Activated naive CD4-positive, alpha-beta T cell treated with anti-CD3 and anti-CD28 coated beads, Interleukin-2, amount 50 U/mL, for 24 hours (primary cell): Measurements from ENCODE around the gene SAMD5.
"Not testable (repeated sequence)": the region's sequence is repeated elsewhere in the genome, so short reads cannot be mapped to it uniquely, and the experiment has no call there.

Experiments used
- H3K27ac Mint-ChIP-seq: one replicate; pipeline ENCODE4 v1.8.0; 2021; ENCODE audit warnings: mild to moderate bottlenecking, mixed read lengths
- H3K27me3 Mint-ChIP-seq: one replicate; pipeline ENCODE4 v1.8.0; 2021; ENCODE audit warnings: mixed read lengths
- H3K36me3 Mint-ChIP-seq: one replicate; pipeline ENCODE4 v1.8.0; 2021; ENCODE audit warnings: mixed read lengths
- H3K4me1 Mint-ChIP-seq: one replicate; pipeline ENCODE4 v1.8.0; 2021; ENCODE audit warnings: mixed read lengths
- H3K4me3 Mint-ChIP-seq: one replicate; pipeline ENCODE4 v1.8.0; 2021; ENCODE audit warnings: mild to moderate bottlenecking, mixed read lengths
- H3K9me3 Mint-ChIP-seq: one replicate; pipeline ENCODE4 v1.8.0; 2021; ENCODE audit warnings: mixed read lengths

The SAMD5 gene

GRCh38 chr6:147510929-147511590 is 2.6 kb downstream of the SAMD5 start:
- Mint-ChIP-seq H3K36me3 (no peaks in the 10 kb centered on the region), H3K4me1 (peaks cover 10% of the 10 kb centered on the region), H3K27me3 (peaks cover 32% of the 10 kb centered on the region), H3K27ac (no peak overlapping the region), H3K4me3 (no peak overlapping the region), H3K9me3 (no peaks in the 10 kb centered on the region)

GRCh38 chr6:147514831-147515230 is 6.3 kb downstream of the SAMD5 start:
- Mint-ChIP-seq H3K4me3 (no peak overlapping the region), H3K36me3 (no peaks in the 10 kb centered on the region), H3K9me3 (no peaks in the 10 kb centered on the region), H3K4me1 (peaks cover under 1% of the 10 kb centered on the region), H3K27me3 (peaks cover 13% of the 10 kb centered on the region), H3K27ac (no peak overlapping the region)

- no peaks in the 10 kb centered on the region for H3K9me3 Mint-ChIP-seq
- H3K27me3 Mint-ChIP-seq = peaks cover 9% of the 10 kb centered on the region
- H3K4me1 Mint-ChIP-seq = no peaks in the 10 kb centered on the region
- H3K4me3 Mint-ChIP-seq = no peak overlapping the region
- no peaks in the 10 kb centered on the region for H3K36me3 Mint-ChIP-seq
- H3K27ac Mint-ChIP-seq = no peak overlapping the region
These were observed 6.8 kb downstream of the SAMD5 start for GRCh38 chr6:147515327-147515726.

- no peak overlapping the region for H3K27ac Mint-ChIP-seq
- H3K4me1 Mint-ChIP-seq = no peaks in the 10 kb centered on the region
- H3K4me3 Mint-ChIP-seq = no peak overlapping the region
- H3K9me3 Mint-ChIP-seq = no peaks in the 10 kb centered on the region
- H3K36me3 Mint-ChIP-seq = no peaks in the 10 kb centered on the region
- H3K27me3 Mint-ChIP-seq = peaks cover 10% of the 10 kb centered on the region
These were observed 14.1 kb downstream of the SAMD5 start for GRCh38 chr6:147522597-147522996.

- Mint-ChIP-seq H3K4me3 (no peak overlapping the region), H3K27me3 (peaks cover 10% of the 10 kb centered on the region), H3K4me1 (peaks cover 8% of the 10 kb centered on the region), H3K9me3 (no peaks in the 10 kb centered on the region), H3K36me3 (no peaks in the 10 kb centered on the region), H3K27ac (no peak overlapping the region)
These were observed 17.2 kb downstream of the SAMD5 start for GRCh38 chr6:147525519-147526209.

GRCh38 chr6:147527197-147527596 is 18.7 kb downstream of the SAMD5 start:
- H3K36me3 Mint-ChIP-seq = no peaks in the 10 kb centered on the region
- peaks cover 10% of the 10 kb centered on the region for H3K27me3 Mint-ChIP-seq
- no peak overlapping the region for H3K27ac Mint-ChIP-seq
- H3K9me3 Mint-ChIP-seq = no peaks in the 10 kb centered on the region
- H3K4me3 Mint-ChIP-seq = no peak overlapping the region
- peaks cover 14% of the 10 kb centered on the region for H3K4me1 Mint-ChIP-seq

GRCh38 chr6:147528511-147529145 is 20.1 kb downstream of the SAMD5 start:
- no peaks in the 10 kb centered on the region for H3K9me3 Mint-ChIP-seq
- H3K27ac Mint-ChIP-seq = no peak overlapping the region
- peaks cover 10% of the 10 kb centered on the region for H3K27me3 Mint-ChIP-seq
- H3K36me3 Mint-ChIP-seq = no peaks in the 10 kb centered on the region
- no peak overlapping the region for H3K4me3 Mint-ChIP-seq
- H3K4me1 Mint-ChIP-seq = peaks cover 14% of the 10 kb centered on the region

GRCh38 chr6:147530132-147531060 is 21.9 kb downstream of the SAMD5 start:
- H3K36me3 Mint-ChIP-seq = no peaks in the 10 kb centered on the region
- H3K27me3 Mint-ChIP-seq = peaks cover 8% of the 10 kb centered on the region
- H3K4me3 Mint-ChIP-seq = no peak overlapping the region
- H3K27ac Mint-ChIP-seq = no peak overlapping the region
- H3K4me1 Mint-ChIP-seq = peaks cover 14% of the 10 kb centered on the region
- no peaks in the 10 kb centered on the region for H3K9me3 Mint-ChIP-seq

GRCh38 chr6:147531321-147531720 is 22.8 kb downstream of the SAMD5 start:
- Mint-ChIP-seq H3K27ac (no peak overlapping the region), H3K36me3 (no peaks in the 10 kb centered on the region), H3K4me3 (no peak overlapping the region), H3K4me1 (peaks cover 14% of the 10 kb centered on the region), H3K9me3 (no peaks in the 10 kb centered on the region), H3K27me3 (peaks cover 8% of the 10 kb centered on the region)

GRCh38 chr6:147534116-147534860 is 25.8 kb downstream of the SAMD5 start:
- H3K27ac Mint-ChIP-seq = no peak overlapping the region
- H3K9me3 Mint-ChIP-seq = no peaks in the 10 kb centered on the region
- H3K4me1 Mint-ChIP-seq = peaks cover 14% of the 10 kb centered on the region
- H3K27me3 Mint-ChIP-seq = peaks cover 8% of the 10 kb centered on the region
- no peak overlapping the region for H3K4me3 Mint-ChIP-seq
- H3K36me3 Mint-ChIP-seq = no peaks in the 10 kb centered on the region

- H3K4me1 Mint-ChIP-seq = no peaks in the 10 kb centered on the region
- no peaks in the 10 kb centered on the region for H3K9me3 Mint-ChIP-seq
- H3K27ac Mint-ChIP-seq = no peak overlapping the region
- peaks cover 4% of the 10 kb centered on the region for H3K27me3 Mint-ChIP-seq
- H3K36me3 Mint-ChIP-seq = no peaks in the 10 kb centered on the region
- H3K4me3 Mint-ChIP-seq = no peak overlapping the region
These were observed 30.3 kb downstream of the SAMD5 start for GRCh38 chr6:147538821-147539220.

GRCh38 chr6:147540075-147540474 is 31.6 kb downstream of the SAMD5 start:
- no peaks in the 10 kb centered on the region for H3K36me3 Mint-ChIP-seq
- no peaks in the 10 kb centered on the region for H3K4me1 Mint-ChIP-seq
- H3K9me3 Mint-ChIP-seq = no peaks in the 10 kb centered on the region
- H3K27me3 Mint-ChIP-seq = peaks cover 2% of the 10 kb centered on the region
- H3K4me3 Mint-ChIP-seq = no peak overlapping the region
- H3K27ac Mint-ChIP-seq = no peak overlapping the region

- H3K4me3 Mint-ChIP-seq, H3K36me3 Mint-ChIP-seq, H3K27me3 Mint-ChIP-seq, H3K9me3 Mint-ChIP-seq, H3K4me1 Mint-ChIP-seq, H3K27ac Mint-ChIP-seq: not testable (repeated sequence)
These were observed 33.9 kb downstream of the SAMD5 start for GRCh38 chr6:147542436-147542835.

- no peak overlapping the region for H3K4me3 Mint-ChIP-seq
These were observed 35.9 kb downstream of the SAMD5 start for GRCh38 chr6:147544420-147544819.

More at GRCh38 chr6:147544420-147544819, 35.9 kb downstream of the SAMD5 start:
- H3K9me3 Mint-ChIP-seq = no peaks in the 10 kb centered on the region
- no peaks in the 10 kb centered on the region for H3K4me1 Mint-ChIP-seq
- H3K27ac Mint-ChIP-seq = no peak overlapping the region
- H3K27me3 Mint-ChIP-seq = peaks cover 3% of the 10 kb centered on the region
- H3K36me3 Mint-ChIP-seq = no peaks in the 10 kb centered on the region
